BLaER1 treated with 17β-estradiol and CSF1 and Interleukin-3, amounts not matched to agents 10 nM and 100 nM (cell line): Measurements from ENCODE around the gene SOBP.

ENCODE experiments used
- H3K27ac ChIP-seq, 11 experiments: shearing (Covaris generic); formaldehyde crosslinking; 2 replicates each; pipeline ENCODE4 v1.8.1; 2022
- H3K27me3 ChIP-seq, 11 experiments: shearing (Covaris generic); formaldehyde crosslinking; 2 replicates each; pipeline ENCODE4 v1.8.1; 2022
- H3K36me3 ChIP-seq, 11 experiments: shearing (Covaris generic); formaldehyde crosslinking; 2 replicates each; pipeline ENCODE4 v1.8.1; 2022
- H3K4me1 ChIP-seq, 10 experiments: shearing (Covaris generic); formaldehyde crosslinking; 2 replicates each; pipeline ENCODE4 v1.8.1; 2022
- H3K4me2 ChIP-seq, 11 experiments: shearing (Covaris generic); formaldehyde crosslinking; 2 replicates each; pipeline ENCODE4 v1.8.1; 2022
- H3K4me3 ChIP-seq, 10 experiments: shearing (Covaris generic); formaldehyde crosslinking; 2 replicates each; pipeline ENCODE4 v1.8.1; 2022
- H3K9ac ChIP-seq, 11 experiments: shearing (Covaris generic); formaldehyde crosslinking; 2 replicates each; pipeline ENCODE4 v1.8.1; 2022
- H3K9me3 ChIP-seq, 11 experiments: shearing (Covaris generic); formaldehyde crosslinking; replicated peaks in 1 of 11; 2 replicates each; pipeline ENCODE4 v1.8.1; 2022
- H4K20me1 ChIP-seq, 11 experiments: shearing (Covaris generic); formaldehyde crosslinking; 2 replicates each; pipeline ENCODE4 v1.8.1; 2022
- Cebpa-rat ChIP-seq, 11 experiments: shearing (Covaris generic); IDR thresholded peaks; 2 replicates each; pipeline ENCODE4 v1.8.1; 2022

Gene SOBP

GRCh38 chr6:107634324-107635056, 144.6 kb downstream of the SOBP start:
- TF ChIP-seq Cebpa-rat (IDR thresholded peaks at IDR 0.05), result no peak

DNA sequence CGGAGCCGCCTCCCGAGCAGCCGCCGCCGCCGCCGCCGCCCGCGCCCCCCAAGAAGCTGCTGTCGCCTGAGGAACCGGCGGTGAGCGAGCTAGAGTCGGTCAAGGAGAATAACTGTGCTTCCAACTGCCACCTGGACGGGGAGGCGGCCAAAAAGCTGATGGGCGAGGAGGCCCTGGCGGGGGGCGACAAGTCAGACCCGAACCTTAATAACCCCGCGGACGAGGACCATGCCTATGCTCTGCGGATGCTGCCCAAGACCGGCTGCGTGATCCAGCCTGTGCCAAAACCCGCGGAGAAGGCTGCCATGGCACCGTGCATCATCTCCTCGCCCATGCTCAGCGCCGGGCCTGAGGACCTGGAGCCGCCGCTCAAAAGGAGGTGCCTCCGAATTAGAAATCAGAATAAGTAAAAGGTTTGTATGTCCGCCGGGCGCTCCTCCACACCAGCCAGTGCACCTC, 145.2 kb downstream of the SOBP start:
- H3K4me3 ChIP-seq, result no peak overlapping the region
- no peak overlapping the region for H3K27ac ChIP-seq
- H3K27me3 ChIP-seq, result no peaks in the 10 kb centered on the region

More at GRCh38 chr6:107634324-107635056, 144.6 kb downstream of the SOBP start:
- H3K4me1 ChIP-seq, result 0 out of 20 replicates have a peak, but pooled peaks cover 0 to 4% (median 0%) of the 10 kb centered on the region in 10 experiments
- H3K36me3 ChIP-seq, result no peaks in the 10 kb centered on the region
- H3K4me3 ChIP-seq, result no peak overlapping the region
- no peaks in the 10 kb centered on the region for H4K20me1 ChIP-seq
- no peak overlapping the region for H3K9ac ChIP-seq
- peaks cover 12 to 27% (median 18%) of the 10 kb centered on the region in 11 experiments; a peak in 20 of 22 replicates for H3K9me3 ChIP-seq
- H3K4me2 ChIP-seq, result no peak overlapping the region
- H3K27ac ChIP-seq, result no peak overlapping the region
- no peaks in the 10 kb centered on the region for H3K27me3 ChIP-seq

DNA sequence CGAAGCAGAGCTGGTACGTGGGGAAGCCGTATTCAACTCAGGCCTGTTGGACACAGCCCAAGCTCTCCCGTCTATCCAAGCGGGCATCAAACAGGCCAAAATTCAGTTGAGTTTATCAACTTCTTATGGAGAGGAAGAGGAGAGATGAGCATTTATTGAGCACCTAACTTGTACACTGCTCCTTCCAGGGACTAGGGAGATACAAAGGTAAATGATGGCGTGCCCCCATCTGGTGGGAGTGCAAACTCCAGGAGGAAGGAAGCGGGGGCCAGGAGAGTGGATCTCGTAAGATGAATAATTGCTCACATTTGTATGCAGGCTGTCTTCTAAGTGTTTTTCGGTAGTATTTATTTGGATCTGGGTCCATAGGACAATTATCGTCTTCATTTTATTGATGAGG, 146.6 kb downstream of the SOBP start:
- no peak for TF ChIP-seq Cebpa-rat (IDR thresholded peaks at IDR 0.05)
- H3K27ac ChIP-seq, result no peak overlapping the region
- no peak overlapping the region for H3K4me3 ChIP-seq
- no peaks in the 10 kb centered on the region for H3K27me3 ChIP-seq
- no peaks in the 10 kb centered on the region for H4K20me1 ChIP-seq
- H3K4me1 ChIP-seq, result peaks cover 0 to 6% (median 1%) of the 10 kb centered on the region in 10 experiments; a peak in 8 of 20 replicates
- peaks cover 12 to 27% (median 18%) of the 10 kb centered on the region in 11 experiments; a peak in 20 of 22 replicates for H3K9me3 ChIP-seq
- H3K36me3 ChIP-seq, result no peaks in the 10 kb centered on the region
- no peak overlapping the region for H3K9ac ChIP-seq
- no peak overlapping the region for H3K4me2 ChIP-seq

More for the DNA sequence above, 145.2 kb downstream of the SOBP start:
- H3K4me2 ChIP-seq, result no peak overlapping the region
- H3K36me3 ChIP-seq, result no peaks in the 10 kb centered on the region
- H3K4me1 ChIP-seq, result 0 out of 20 replicates have a peak, but pooled peaks cover 0 to 4% (median 0%) of the 10 kb centered on the region in 10 experiments
- no peaks in the 10 kb centered on the region for H4K20me1 ChIP-seq
- no peak overlapping the region for H3K9ac ChIP-seq
- peaks cover 12 to 27% (median 18%) of the 10 kb centered on the region in 11 experiments; a peak in 20 of 22 replicates for H3K9me3 ChIP-seq
- TF ChIP-seq Cebpa-rat (IDR thresholded peaks at IDR 0.05), result no peak

DNA sequence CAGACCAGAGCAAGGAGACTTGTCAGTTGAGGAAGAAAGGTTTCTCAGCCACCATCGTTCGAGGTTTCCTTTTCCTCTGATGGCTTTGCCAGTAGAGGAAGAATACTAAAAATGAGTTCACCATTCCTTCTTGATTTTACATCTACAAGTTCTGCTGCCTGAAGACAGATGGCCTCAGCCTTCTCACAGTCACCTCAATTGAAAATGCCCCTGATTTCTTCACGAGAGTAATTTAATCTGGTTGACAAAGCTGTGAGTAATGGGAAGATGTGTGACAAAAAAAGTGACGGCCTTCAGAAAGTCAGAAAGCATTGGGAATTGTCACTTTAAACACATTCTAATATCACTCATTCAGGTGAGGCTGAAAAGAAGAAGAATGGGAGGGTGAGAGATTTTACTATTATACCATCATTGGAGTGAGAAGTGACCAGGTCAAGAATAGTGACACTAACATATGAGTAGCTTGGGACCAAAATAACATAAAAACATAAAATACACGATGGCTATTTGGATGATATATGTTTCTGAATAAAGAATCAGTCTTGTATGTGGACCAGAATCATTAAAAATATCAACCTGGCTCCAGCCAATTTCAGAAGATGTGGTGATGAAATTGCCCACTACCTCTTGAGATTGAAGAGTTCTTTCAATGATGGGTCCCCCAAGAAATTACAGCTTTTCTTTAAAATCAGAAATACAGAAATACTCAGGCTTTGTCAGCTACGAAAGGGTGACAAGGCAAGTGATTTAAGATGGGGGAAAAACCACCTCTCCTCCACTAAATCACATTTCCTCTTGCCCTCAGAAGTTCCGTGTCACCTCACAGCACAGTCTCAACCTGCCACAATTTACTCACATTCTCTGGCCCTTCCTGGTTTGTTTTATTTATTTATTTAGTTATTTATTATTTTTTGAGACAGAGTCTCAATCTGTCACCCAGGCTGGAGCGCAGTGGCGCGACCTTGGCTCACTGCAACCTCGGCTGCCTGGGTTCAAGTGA, 147.7 kb downstream of the SOBP start:
- Histone ChIP-seq H4K20me1 (no peaks in the 10 kb centered on the region), H3K27me3 (no peaks in the 10 kb centered on the region), H3K9me3 (peaks cover 12 to 27% (median 18%) of the 10 kb centered on the region in 11 experiments; a peak in 20 of 22 replicates), H3K4me3 (no peak overlapping the region), H3K36me3 (no peaks in the 10 kb centered on the region), H3K27ac (no peak overlapping the region), H3K9ac (no peak overlapping the region), H3K4me2 (0 out of 22 replicates have a peak overlapping the region, but pooled peaks of 1 of the 11 experiments have one; percentile 13), H3K4me1 (peaks cover 9 to 18% (median 13%) of the 10 kb centered on the region in 10 experiments)
- TF ChIP-seq Cebpa-rat (IDR thresholded peaks at IDR 0.05), result no peak

DNA sequence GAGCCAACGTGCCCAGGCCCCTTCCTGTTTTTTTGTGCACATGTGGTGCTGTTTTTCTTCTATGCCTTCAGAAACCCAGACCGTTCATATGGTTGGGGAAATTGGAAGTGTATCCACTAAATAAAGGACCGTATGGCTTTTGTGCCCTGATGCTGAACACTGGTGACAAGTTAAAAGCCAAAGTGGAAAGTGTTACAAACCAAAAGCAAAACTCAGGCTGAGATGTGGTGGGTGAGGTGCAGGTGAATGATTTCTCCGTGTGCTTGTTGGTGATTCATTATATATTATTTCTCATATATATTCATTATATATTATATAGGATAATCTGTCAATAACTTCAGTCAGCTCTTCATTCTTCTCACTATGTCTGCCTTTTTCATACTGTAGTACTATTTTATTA, 148.6 kb downstream of the SOBP start:
- H3K9ac ChIP-seq, result no peak overlapping the region
- peaks cover 12 to 27% (median 18%) of the 10 kb centered on the region in 11 experiments; a peak in 20 of 22 replicates for H3K9me3 ChIP-seq
- no peaks in the 10 kb centered on the region for H3K27me3 ChIP-seq
- no peaks in the 10 kb centered on the region for H4K20me1 ChIP-seq
- no peaks in the 10 kb centered on the region for H3K36me3 ChIP-seq
- no peak overlapping the region for H3K4me3 ChIP-seq
- H3K4me2 ChIP-seq, result no peak overlapping the region
- H3K27ac ChIP-seq, result no peak overlapping the region
- H3K4me1 ChIP-seq, result peaks cover 15 to 26% (median 20%) of the 10 kb centered on the region in 10 experiments
- TF ChIP-seq Cebpa-rat (IDR thresholded peaks at IDR 0.05), result no peak

GRCh38 chr6:107639511-107639910, 149.6 kb downstream of the SOBP start:
- no peaks in the 10 kb centered on the region for H3K27me3 ChIP-seq
- H3K4me3 ChIP-seq, result no peak overlapping the region
- H3K4me1 ChIP-seq, result peaks cover 15 to 26% (median 20%) of the 10 kb centered on the region in 10 experiments
- H4K20me1 ChIP-seq, result no peaks in the 10 kb centered on the region
- no peak overlapping the region for H3K27ac ChIP-seq
- no peak for TF ChIP-seq Cebpa-rat (IDR thresholded peaks at IDR 0.05)
- peaks cover 7 to 19% (median 13%) of the 10 kb centered on the region in 11 experiments; a peak in 20 of 22 replicates for H3K9me3 ChIP-seq
- no peaks in the 10 kb centered on the region for H3K36me3 ChIP-seq
- no peak overlapping the region for H3K4me2 ChIP-seq
- no peak overlapping the region for H3K9ac ChIP-seq

DNA sequence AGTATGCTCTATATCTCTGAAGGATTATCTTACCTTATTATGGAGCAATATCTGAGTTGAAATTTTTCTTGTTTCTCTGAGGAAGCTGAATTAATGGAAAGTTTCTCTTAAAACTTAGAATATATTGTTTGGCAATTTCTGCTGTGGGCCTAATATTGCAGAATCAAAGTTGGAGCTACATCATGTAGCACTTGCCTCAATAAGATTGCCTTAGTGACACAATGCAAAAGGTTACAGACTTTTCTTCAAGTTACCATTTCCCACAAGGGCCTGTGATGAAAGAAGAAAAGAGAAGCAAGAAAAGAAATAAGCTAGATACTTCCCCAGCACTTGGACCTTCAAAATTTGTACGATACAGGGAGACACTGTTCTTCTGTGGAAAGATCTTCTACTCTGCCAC, 151.2 kb downstream of the SOBP start:
- Histone ChIP-seq H3K4me1 (peaks cover 21 to 31% (median 26%) of the 10 kb centered on the region in 10 experiments), H3K27ac (no peak overlapping the region), H3K9ac (no peak overlapping the region), H4K20me1 (no peaks in the 10 kb centered on the region), H3K27me3 (no peaks in the 10 kb centered on the region), H3K4me3 (no peak overlapping the region), H3K4me2 (peak overlapping the region in 2 of 11 experiments; percentile 49 to 58; a peak in 3 of 22 replicates), H3K9me3 (peaks cover 0 to 4% (median 0%) of the 10 kb centered on the region in 11 experiments; a peak in 2 of 22 replicates), H3K36me3 (no peaks in the 10 kb centered on the region)
- no peak for TF ChIP-seq Cebpa-rat (IDR thresholded peaks at IDR 0.05)

DNA sequence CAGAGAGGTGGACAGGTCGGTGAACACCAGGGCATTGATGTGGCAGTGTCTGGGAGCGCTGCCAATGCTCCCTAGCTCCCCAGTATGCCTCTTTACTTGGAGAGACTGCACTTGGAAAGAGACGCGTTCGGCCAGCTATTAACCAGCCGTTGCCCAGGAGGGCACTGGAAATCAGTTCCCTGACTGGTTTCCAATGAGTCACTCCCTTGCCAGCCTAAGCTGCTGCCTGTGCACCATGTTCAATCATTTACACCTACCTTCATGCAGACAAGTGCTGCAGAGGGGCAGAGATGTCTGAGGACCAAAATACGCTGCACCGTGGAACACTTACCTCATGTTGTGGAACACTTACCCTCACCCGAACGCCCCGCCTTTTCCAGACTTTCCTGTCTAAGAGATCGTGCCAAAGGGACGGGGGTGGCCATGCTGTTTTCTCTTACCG, 151.6 kb downstream of the SOBP start:
- H3K9ac ChIP-seq, result no peak overlapping the region
- no peak overlapping the region for H3K27ac ChIP-seq
- no peak overlapping the region for H3K4me3 ChIP-seq
- peak overlapping the region in 10 of 11 experiments; percentile 49 to 72 (median 60); a peak in 14 of 22 replicates for H3K4me2 ChIP-seq
- H3K27me3 ChIP-seq, result no peaks in the 10 kb centered on the region
- H3K4me1 ChIP-seq, result peaks cover 25 to 35% (median 30%) of the 10 kb centered on the region in 10 experiments
- TF ChIP-seq Cebpa-rat (IDR thresholded peaks at IDR 0.05), result no peak
- no peaks in the 10 kb centered on the region for H4K20me1 ChIP-seq
- no peaks in the 10 kb centered on the region for H3K9me3 ChIP-seq
- H3K36me3 ChIP-seq, result no peaks in the 10 kb centered on the region
